ENCODE data around the gene ZRSR2. TPM values are rescaled to one million over a fixed set of nuclear protein-coding genes. Genes with fewer than 3 reads are reported as not detected.
A peak's percentile ranks its signal among the peaks of the same experiment; 100 is the strongest.
"Not testable (repeated sequence)": the region's sequence is repeated elsewhere in the genome, so short reads cannot be mapped to it uniquely, and the experiment has no call there.

ZRSR2 gene
- total and polyA plus RNA-seq, 9 of the 15 experiments (the other 6 are each of a cell fraction or from before 2014, with no cell fraction given): 3.5 to 19.5 (median 8.6) TPM

- ATAC-seq: no peak
- peaks cover 0 to 4% of the 10 kb centered on the region in 2 experiments; a peak in 3 of 5 replicates for H3K4me1 ChIP-seq (replicated peaks in 1 of 2; ENCODE audit: control insufficient read depth in 2 of 2, insufficient read depth in 2 of 2, low read length in 2 of 2)
- CTCF ChIA-PET (ENCODE audit: low intra/inter-chr PET ratio): interaction anchor here (0.6 kb wide), 1 partner anchor 168 kb away, joined by 3 read pairs; no protein-coding TSS in a partner anchor
Measured at GRCh38 chrX:15745179-15745578, 45.1 kb upstream of the ZRSR2 start.

GRCh38 chrX:15746651-15747050 lies 43.6 kb upstream of the ZRSR2 start:
- FAIRE-seq; intact Hi-C loops (cut with micrococcal nuclease): not testable (repeated sequence)
- 69% methylated on average over 5 of the region's 6 CpGs for whole genome bisulfite sequencing (ENCODE audit: insufficient coverage, low coverage, missing lambda C conversion rate)

More at GRCh38 chrX:15745179-15745578, 45.1 kb upstream of the ZRSR2 start:
- no peak overlapping the region for H3K27ac ChIP-seq (ENCODE audit: extremely low read depth, low read depth, low read length)
- no peaks in the 10 kb centered on the region for H3K79me2 ChIP-seq (ENCODE audit: control insufficient read depth, insufficient read depth, low read length)
- in situ Hi-C loops (cut with MboI) (no loop called here), intact Hi-C loops (cut with micrococcal nuclease) (no loop called here)
- no peak overlapping the region for H2AFZ ChIP-seq (ENCODE audit: low read depth, low read length)
- no peaks in the 10 kb centered on the region for H3K9me3 ChIP-seq (replicated peaks; ENCODE audit: control insufficient read depth, insufficient read depth, low read depth, low read length)
- H3K9me1 ChIP-seq (ENCODE audit: control insufficient read depth, insufficient read depth, low read length): no peaks in the 10 kb centered on the region
- H4K20me1 ChIP-seq (replicated peaks; ENCODE audit: control insufficient read depth, insufficient read depth, low read length): no peaks in the 10 kb centered on the region
- FAIRE-seq: no peak
- WGBS (ENCODE audit: insufficient coverage, low coverage, missing lambda C conversion rate): 83% methylated on average over 4 of the region's 4 CpGs
- BruUV-seq (replicated peaks): no TSS peak
- TF ChIP-seq CEBPG (CRISPR knock-in tag; IDR thresholded peaks at IDR 0.05) (no peak), CEBPG (tag; conservative IDR thresholded peaks at IDR 0.05 in 1 of 2, IDR thresholded peaks at IDR 0.05 in 1 of 2) (peak; percentile 63 to 80; a peak in 3 of 4 replicates), FIP1L1 (IDR thresholded peaks at IDR 0.05; ENCODE audit: low read depth, low read length, poor library complexity, severe bottlenecking) (no peak), ATF3 (IDR thresholded peaks at IDR 0.05) (peak; percentile 64), ATF3 (CRISPR knock-in tag; conservative IDR thresholded peaks at IDR 0.05) (no peak), IFI16 (CRISPR knock-in tag; IDR thresholded peaks at IDR 0.05) (no peak), MXD1 (CRISPR knock-in tag; IDR thresholded peaks at IDR 0.05; ENCODE audit: borderline replicate concordance, poor library complexity, severe bottlenecking) (no peak), CEBPB (tag; IDR thresholded peaks at IDR 0.05) (peak; percentile 73)
- POLR2A ChIA-PET: no interaction called here
- H3K27me3 ChIP-seq (ENCODE audit: control insufficient read depth in 2 of 2, insufficient read depth in 2 of 2, low read length in 2 of 2): no peaks in the 10 kb centered on the region
- DNase-seq (ENCODE audit: extremely low read depth in 1 of 4, low spot score in 3 of 4): no peak
- no peak overlapping the region for H3K4me2 ChIP-seq (ENCODE audit: insufficient read depth, low read length)
- no peaks in the 10 kb centered on the region for H3K36me3 ChIP-seq (ENCODE audit: control insufficient read depth, insufficient read depth, low read length)
- no peak overlapping the region for H3K9ac ChIP-seq (ENCODE audit: insufficient read depth in 1 of 2, low read depth in 2 of 2, low read length in 2 of 2)
- H3K4me3 ChIP-seq: no peak overlapping the region

More at GRCh38 chrX:15746651-15747050, 43.6 kb upstream of the ZRSR2 start:
- DNase-seq (ENCODE audit: extremely low read depth in 1 of 4, low spot score in 3 of 4); H3K9me1 ChIP-seq (ENCODE audit: control insufficient read depth, insufficient read depth, low read length); BruUV-seq (replicated peaks); H3K9ac ChIP-seq (ENCODE audit: insufficient read depth in 1 of 2, low read depth in 2 of 2, low read length in 2 of 2); CTCF ChIA-PET (ENCODE audit: low intra/inter-chr PET ratio); in situ Hi-C loops (cut with MboI); H3K27me3 ChIP-seq (ENCODE audit: control insufficient read depth in 2 of 2, insufficient read depth in 2 of 2, low read length in 2 of 2); H3K27ac ChIP-seq (ENCODE audit: extremely low read depth, low read depth, low read length); H2AFZ ChIP-seq (ENCODE audit: low read depth, low read length); H3K4me1 ChIP-seq (replicated peaks in 1 of 2; ENCODE audit: control insufficient read depth in 2 of 2, insufficient read depth in 2 of 2, low read length in 2 of 2); H3K4me2 ChIP-seq (ENCODE audit: insufficient read depth, low read length); H4K20me1 ChIP-seq (replicated peaks; ENCODE audit: control insufficient read depth, insufficient read depth, low read length); H3K79me2 ChIP-seq (ENCODE audit: control insufficient read depth, insufficient read depth, low read length); POLR2A ChIA-PET; H3K9me3 ChIP-seq (replicated peaks; ENCODE audit: control insufficient read depth, insufficient read depth, low read depth, low read length); ATAC-seq; H3K4me3 ChIP-seq; H3K36me3 ChIP-seq (ENCODE audit: control insufficient read depth, insufficient read depth, low read length): not testable (repeated sequence)
